SK-N-SH treated with all-trans-retinoic acid at 6 μM for 48 hours (cell line): Measurements from ENCODE around the gene SUCLG1.
A peak's percentile ranks its signal among the peaks of the same experiment; 100 is the strongest.

ENCODE experiments used
- ARNTL ChIP-seq: fragments of 450-650 bp; formaldehyde crosslinking; IDR thresholded peaks from 2 replicates; pipeline ENCODE4 v1.5.0; 2020; ENCODE audit warnings: low read depth, mild to moderate bottlenecking, moderate library complexity, borderline replicate concordance
- BACH2 ChIP-seq: fragments of 250-450 bp; sonication (Bioruptor Pico); IDR thresholded peaks from 2 replicates; pipeline ENCODE4 v1.9.0; 2021; ENCODE audit warnings: mild to moderate bottlenecking, borderline replicate concordance
- ISL1 ChIP-seq: fragments of 250-450 bp; sonication (Bioruptor Pico); IDR thresholded peaks from 2 replicates; pipeline ENCODE4 v2.1.2; 2022; ENCODE audit warnings: mild to moderate bottlenecking, moderate library complexity
- OSR1 ChIP-seq: fragments of 250-450 bp; sonication (Bioruptor Pico); IDR thresholded peaks from 2 replicates; pipeline ENCODE4 v1.8.0; 2022; ENCODE audit warnings: moderate library complexity, mild to moderate bottlenecking, inconsistent platforms
- RARB ChIP-seq: fragments of 250-450 bp; sonication (Bioruptor Pico); IDR thresholded peaks from 2 replicates; pipeline ENCODE4 v1.8.0; 2021; ENCODE audit warnings: mild to moderate bottlenecking, moderate library complexity
- SNAI2 ChIP-seq: fragments of 250-450 bp; sonication (Bioruptor Pico); IDR thresholded peaks from 2 replicates; pipeline ENCODE4 v1.5.0; 2020; ENCODE audit warnings: mild to moderate bottlenecking, moderate library complexity
- ZFP3 ChIP-seq: fragments of 250-450 bp; sonication (Bioruptor Pico); IDR thresholded peaks from 2 replicates; pipeline ENCODE4 v1.5.0; 2020; ENCODE audit warnings: mild to moderate bottlenecking, moderate library complexity
- ZFP30 ChIP-seq: fragments of 450-650 bp; formaldehyde crosslinking; IDR thresholded peaks from 2 replicates; pipeline ENCODE4 v1.5.0; 2022; ENCODE audit warnings: mild to moderate bottlenecking, moderate library complexity
- ZNF565 ChIP-seq: fragments of 450-650 bp; formaldehyde crosslinking; conservative IDR thresholded peaks from 2 replicates; pipeline ENCODE4 v1.5.0; 2020; ENCODE audit warnings: low read depth, mild to moderate bottlenecking, moderate library complexity
- ZNF8 ChIP-seq: fragments of 450-650 bp; formaldehyde crosslinking; IDR thresholded peaks from 2 replicates; pipeline ENCODE4 v1.5.0; 2020; ENCODE audit warnings: mild to moderate bottlenecking, moderate library complexity
- TF ChIP-seq, protein P1 (sequence below): fragments of 250-450 bp; sonication (Bioruptor Pico); IDR thresholded peaks from 2 replicates; pipeline ENCODE4 v1.8.0; 2020; ENCODE audit warnings: mild to moderate bottlenecking, moderate library complexity, borderline replicate concordance
- TF ChIP-seq, protein P2 (sequence below): fragments of 250-450 bp; sonication (Bioruptor Pico); IDR thresholded peaks from 2 replicates; pipeline ENCODE4 v1.5.0; 2020; ENCODE audit warnings: mild to moderate bottlenecking, moderate library complexity

DNA sequence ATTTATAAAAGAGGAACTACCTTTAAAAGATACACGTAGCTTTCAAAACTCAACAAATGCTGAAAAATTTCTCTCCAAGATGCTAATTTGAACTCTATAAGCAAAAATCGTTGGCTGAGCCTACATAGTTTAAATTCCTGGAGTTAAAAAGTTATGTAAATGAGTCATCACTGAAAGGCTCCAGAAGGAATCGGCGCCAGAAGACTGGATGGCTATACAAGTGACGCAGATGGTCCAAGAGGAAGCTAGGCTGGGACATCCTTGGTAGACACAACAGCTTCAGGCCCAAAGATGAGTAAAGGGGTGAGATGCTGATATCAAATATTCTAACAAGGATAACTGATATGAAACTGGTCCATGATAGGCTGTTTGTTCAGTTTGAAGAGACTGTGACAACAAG lies 34.4 kb upstream of the SUCLG1 start:
- no peak for TF ChIP-seq ZFP3 (CRISPR knock-in tag)
- TF ChIP-seq ZFP30 (CRISPR knock-in tag): no peak
- TF ChIP-seq ZNF8 (CRISPR knock-in tag): no peak
- TF ChIP-seq ZNF565 (CRISPR knock-in tag): no peak
- TF ChIP-seq BACH2 (CRISPR knock-in tag): no peak
- no peak for TF ChIP-seq OSR1 (CRISPR knock-in tag)
- TF ChIP-seq, protein P1, sequence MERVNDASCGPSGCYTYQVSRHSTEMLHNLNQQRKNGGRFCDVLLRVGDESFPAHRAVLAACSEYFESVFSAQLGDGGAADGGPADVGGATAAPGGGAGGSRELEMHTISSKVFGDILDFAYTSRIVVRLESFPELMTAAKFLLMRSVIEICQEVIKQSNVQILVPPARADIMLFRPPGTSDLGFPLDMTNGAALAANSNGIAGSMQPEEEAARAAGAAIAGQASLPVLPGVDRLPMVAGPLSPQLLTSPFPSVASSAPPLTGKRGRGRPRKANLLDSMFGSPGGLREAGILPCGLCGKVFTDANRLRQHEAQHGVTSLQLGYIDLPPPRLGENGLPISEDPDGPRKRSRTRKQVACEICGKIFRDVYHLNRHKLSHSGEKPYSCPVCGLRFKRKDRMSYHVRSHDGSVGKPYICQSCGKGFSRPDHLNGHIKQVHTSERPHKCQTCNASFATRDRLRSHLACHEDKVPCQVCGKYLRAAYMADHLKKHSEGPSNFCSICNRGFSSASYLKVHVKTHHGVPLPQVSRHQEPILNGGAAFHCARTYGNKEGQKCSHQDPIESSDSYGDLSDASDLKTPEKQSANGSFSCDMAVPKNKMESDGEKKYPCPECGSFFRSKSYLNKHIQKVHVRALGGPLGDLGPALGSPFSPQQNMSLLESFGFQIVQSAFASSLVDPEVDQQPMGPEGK (CRISPR knock-in tag): no peak
- TF ChIP-seq SNAI2 (CRISPR knock-in tag): no peak
- 0 out of 2 replicates have a peak, but pooled peaks have one; percentile 27 for TF ChIP-seq ISL1
- TF ChIP-seq ARNTL: no peak
- TF ChIP-seq, protein P2, sequence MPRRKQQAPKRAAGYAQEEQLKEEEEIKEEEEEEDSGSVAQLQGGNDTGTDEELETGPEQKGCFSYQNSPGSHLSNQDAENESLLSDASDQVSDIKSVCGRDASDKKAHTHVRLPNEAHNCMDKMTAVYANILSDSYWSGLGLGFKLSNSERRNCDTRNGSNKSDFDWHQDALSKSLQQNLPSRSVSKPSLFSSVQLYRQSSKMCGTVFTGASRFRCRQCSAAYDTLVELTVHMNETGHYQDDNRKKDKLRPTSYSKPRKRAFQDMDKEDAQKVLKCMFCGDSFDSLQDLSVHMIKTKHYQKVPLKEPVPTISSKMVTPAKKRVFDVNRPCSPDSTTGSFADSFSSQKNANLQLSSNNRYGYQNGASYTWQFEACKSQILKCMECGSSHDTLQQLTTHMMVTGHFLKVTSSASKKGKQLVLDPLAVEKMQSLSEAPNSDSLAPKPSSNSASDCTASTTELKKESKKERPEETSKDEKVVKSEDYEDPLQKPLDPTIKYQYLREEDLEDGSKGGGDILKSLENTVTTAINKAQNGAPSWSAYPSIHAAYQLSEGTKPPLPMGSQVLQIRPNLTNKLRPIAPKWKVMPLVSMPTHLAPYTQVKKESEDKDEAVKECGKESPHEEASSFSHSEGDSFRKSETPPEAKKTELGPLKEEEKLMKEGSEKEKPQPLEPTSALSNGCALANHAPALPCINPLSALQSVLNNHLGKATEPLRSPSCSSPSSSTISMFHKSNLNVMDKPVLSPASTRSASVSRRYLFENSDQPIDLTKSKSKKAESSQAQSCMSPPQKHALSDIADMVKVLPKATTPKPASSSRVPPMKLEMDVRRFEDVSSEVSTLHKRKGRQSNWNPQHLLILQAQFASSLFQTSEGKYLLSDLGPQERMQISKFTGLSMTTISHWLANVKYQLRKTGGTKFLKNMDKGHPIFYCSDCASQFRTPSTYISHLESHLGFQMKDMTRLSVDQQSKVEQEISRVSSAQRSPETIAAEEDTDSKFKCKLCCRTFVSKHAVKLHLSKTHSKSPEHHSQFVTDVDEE (CRISPR knock-in tag): no peak
- TF ChIP-seq RARB (CRISPR knock-in tag): no peak
